WERI-Rb-1 (cell line): ENCODE data around the gene FARS2.
"Not testable (repeated sequence)": the region's sequence is repeated elsewhere in the genome, so short reads cannot be mapped to it uniquely, and the experiment has no call there.

Experiments
- DNase-seq: peaks from one replicate; pipeline ENCODE4 v3.0.0-alpha.2; 2020
- H3K27ac ChIP-seq: fragments of 250-450 bp; sonication (Bioruptor Pico); 2 replicates; pipeline ENCODE4 v1.5.1; 2020; ENCODE audit warnings: mild to moderate bottlenecking, moderate library complexity
- H3K27me3 ChIP-seq: fragments of 250-450 bp; sonication (Bioruptor Pico); 2 replicates; pipeline ENCODE4 v1.5.1; 2021; ENCODE audit warnings: mild to moderate bottlenecking, low read depth, moderate library complexity; ENCODE audit not compliant: insufficient read depth, severe bottlenecking
- H3K36me3 ChIP-seq: fragments of 250-450 bp; sonication (Bioruptor Pico); 2 replicates; pipeline ENCODE4 v1.5.1; 2020; ENCODE audit warnings: mild to moderate bottlenecking, moderate library complexity
- H3K4me3 ChIP-seq: 2 replicates; pipeline ENCODE4 v1.5.1; 2011; ENCODE audit warnings: low read depth, mild to moderate bottlenecking, control low read depth, low read length
- H3K9me3 ChIP-seq: fragments of 250-450 bp; sonication (Bioruptor Pico); 2 replicates; pipeline ENCODE4 v1.5.1; 2021; ENCODE audit warnings: mild to moderate bottlenecking, moderate library complexity; ENCODE audit not compliant: severe bottlenecking
- TF ChIP-seq, protein P1 (sequence below): IDR thresholded peaks from 2 replicates; pipeline ENCODE4 v1.5.1; 2011; ENCODE audit warnings: low read depth, mild to moderate bottlenecking, control low read depth, inconsistent platforms, low read length

The FARS2 gene

DNA sequence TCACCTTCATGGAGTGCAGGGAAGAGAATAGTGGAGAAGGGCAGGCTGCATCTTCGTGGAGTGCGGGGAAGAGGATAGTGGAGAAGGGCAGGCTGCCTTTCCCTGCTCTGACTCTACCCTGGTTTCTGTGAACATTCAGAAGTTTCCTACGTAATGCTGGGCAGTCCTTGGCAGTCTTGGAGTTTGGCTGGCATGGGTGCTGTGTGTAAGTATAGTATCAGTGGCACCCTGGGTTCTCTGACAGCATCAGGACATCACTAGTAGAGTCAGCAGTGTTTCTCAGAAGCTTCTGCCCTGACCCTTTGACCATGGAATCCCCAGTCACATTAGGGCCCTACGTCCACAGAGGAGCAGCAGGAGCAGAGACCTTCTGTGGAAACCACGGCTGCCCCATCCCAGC lies 392.5 kb downstream of the FARS2 start:
- Histone ChIP-seq H3K9me3 (no peaks in the 10 kb centered on the region), H3K4me3 (no peak overlapping the region), H3K27me3 (no peaks in the 10 kb centered on the region)

DNA sequence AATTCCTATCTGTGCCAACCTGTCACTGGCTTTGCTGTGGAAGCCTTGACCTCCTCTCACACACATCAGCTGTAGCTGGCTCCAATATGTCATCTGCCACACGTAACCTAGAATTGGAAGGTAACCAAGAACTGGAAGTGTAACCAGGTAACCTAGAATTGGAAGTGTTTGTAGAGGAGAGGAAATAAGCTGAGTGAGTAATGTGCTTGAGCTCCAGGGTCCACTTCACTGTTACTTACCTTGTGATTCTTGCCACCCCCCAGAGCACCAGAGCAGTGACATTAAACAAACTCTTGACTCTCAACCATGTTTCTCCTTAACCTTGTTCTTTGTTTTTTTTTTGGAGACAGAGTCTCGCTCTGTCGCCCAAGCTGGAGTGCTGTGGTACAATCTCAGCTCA lies 394.9 kb downstream of the FARS2 start:
- Histone ChIP-seq H3K36me3 (no peaks in the 10 kb centered on the region), H3K4me3 (no peak overlapping the region), H3K27me3 (no peaks in the 10 kb centered on the region), H3K27ac (no peak overlapping the region), H3K9me3 (no peaks in the 10 kb centered on the region)
- TF ChIP-seq, protein P1, sequence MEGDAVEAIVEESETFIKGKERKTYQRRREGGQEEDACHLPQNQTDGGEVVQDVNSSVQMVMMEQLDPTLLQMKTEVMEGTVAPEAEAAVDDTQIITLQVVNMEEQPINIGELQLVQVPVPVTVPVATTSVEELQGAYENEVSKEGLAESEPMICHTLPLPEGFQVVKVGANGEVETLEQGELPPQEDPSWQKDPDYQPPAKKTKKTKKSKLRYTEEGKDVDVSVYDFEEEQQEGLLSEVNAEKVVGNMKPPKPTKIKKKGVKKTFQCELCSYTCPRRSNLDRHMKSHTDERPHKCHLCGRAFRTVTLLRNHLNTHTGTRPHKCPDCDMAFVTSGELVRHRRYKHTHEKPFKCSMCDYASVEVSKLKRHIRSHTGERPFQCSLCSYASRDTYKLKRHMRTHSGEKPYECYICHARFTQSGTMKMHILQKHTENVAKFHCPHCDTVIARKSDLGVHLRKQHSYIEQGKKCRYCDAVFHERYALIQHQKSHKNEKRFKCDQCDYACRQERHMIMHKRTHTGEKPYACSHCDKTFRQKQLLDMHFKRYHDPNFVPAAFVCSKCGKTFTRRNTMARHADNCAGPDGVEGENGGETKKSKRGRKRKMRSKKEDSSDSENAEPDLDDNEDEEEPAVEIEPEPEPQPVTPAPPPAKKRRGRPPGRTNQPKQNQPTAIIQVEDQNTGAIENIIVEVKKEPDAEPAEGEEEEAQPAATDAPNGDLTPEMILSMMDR: no peak
- no peak for DNase-seq

More for the DNA sequence above, 392.5 kb downstream of the FARS2 start:
- DNase-seq: no peak
- TF ChIP-seq, protein P1: no peak
- H3K27ac ChIP-seq: no peak overlapping the region
- no peaks in the 10 kb centered on the region for H3K36me3 ChIP-seq

DNA sequence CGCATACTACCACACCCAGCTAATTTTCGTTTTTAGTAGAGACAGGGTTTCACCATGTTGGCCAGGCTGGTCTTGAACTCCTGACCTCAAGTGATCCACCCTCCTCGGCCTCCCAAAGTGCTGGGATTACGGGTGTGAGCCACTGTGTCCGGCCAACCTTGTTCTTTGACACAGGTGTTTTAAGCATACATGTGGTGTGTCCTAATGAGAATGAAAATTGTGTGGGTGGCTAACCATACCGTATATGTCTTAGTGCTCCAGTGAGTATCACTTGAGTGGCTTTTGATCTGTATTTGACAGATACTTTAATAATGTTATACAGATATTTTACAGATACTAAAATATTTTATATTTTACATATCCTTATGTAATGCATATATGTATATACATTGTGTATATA lies 395.4 kb downstream of the FARS2 start:
- H3K9me3 ChIP-seq, H3K4me3 ChIP-seq, H3K36me3 ChIP-seq, DNase-seq, H3K27me3 ChIP-seq, H3K27ac ChIP-seq: not testable (repeated sequence)

DNA sequence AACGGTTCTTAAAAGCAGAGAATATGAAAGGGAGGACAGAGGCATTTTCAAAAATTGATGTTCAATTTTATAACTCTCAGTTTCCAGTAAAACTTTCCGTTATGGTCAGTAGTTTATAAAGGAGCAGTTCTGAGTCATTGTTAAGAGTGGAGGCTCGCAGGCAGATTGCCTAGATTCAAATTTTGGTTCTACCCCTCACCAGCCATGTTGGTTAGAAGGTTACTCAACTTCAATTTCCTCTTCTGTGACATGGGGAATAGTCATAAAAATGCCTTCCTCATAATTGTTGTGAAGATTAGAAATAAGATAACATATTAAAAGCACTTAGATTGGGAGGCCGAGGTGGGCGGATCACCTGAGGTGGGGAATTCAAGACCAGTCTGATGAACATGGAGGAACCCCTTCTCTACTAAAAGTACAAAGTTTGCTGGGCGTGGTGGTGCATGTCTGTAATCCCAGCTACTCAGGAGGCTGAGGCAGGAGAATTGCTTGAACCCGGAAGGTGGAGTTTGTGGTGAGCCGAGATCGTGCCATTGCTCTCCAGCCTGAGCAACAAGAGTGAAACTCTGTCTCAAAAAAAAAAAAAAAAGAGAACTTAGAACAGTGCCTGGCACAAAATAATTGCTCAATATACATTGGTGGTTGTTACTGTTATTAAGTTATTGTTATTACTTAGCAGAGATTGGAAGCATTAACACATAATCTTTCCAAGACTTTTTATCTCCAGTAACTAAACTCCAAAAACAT lies 396.5 kb downstream of the FARS2 start:
- DNase-seq: no peak
- Histone ChIP-seq H3K36me3 (no peaks in the 10 kb centered on the region), H3K9me3 (no peaks in the 10 kb centered on the region), H3K4me3 (no peak overlapping the region), H3K27me3 (no peaks in the 10 kb centered on the region), H3K27ac (no peak overlapping the region)
- TF ChIP-seq, protein P1: no peak

DNA sequence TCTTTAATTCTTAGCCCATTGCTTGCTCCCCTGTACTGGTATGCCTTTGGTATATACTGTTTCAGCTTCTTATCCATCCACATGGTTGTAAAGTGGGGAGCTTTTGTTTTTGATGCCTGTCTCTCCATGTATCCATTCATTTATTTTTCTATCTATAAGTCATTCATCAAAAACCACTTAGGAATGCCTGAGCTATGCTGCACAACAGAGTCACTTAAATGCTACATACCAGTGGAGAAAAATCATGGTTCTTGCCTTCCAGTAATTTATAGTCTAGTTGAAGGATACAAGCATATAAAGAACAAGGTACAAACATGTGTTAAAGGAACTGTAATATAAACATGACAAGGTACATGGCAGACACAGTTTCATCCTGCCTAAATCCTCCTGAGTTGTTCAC lies 398.2 kb downstream of the FARS2 start:
- Histone ChIP-seq H3K27me3 (no peaks in the 10 kb centered on the region), H3K27ac (no peak overlapping the region), H3K36me3 (no peaks in the 10 kb centered on the region), H3K4me3 (no peak overlapping the region), H3K9me3 (no peaks in the 10 kb centered on the region)
- no peak for DNase-seq
- TF ChIP-seq, protein P1: no peak

DNA sequence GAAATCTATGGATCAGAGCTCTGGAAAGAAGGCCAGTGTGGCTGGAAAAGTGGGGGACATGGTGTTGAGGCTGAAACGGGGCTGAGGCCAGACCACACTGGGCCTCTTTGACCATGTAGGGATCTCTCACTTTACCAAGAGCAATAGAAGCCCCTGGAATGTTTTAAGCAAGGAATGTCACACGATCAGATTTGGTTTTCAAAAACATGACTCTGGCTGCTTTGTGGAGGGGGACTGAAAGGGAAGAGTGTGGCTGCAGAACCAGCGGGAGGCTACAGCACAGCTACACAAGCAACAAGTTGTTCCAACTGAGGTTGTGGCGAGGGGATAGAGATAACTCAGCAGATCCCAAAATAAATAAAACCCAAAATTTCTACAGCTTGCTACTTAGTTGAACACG lies 399.5 kb downstream of the FARS2 start:
- TF ChIP-seq, protein P1: no peak
- Histone ChIP-seq H3K36me3 (no peaks in the 10 kb centered on the region), H3K4me3 (no peak overlapping the region), H3K27ac (no peak overlapping the region), H3K9me3 (no peaks in the 10 kb centered on the region), H3K27me3 (no peaks in the 10 kb centered on the region)
- DNase-seq: no peak
